K562 (cell line): ENCODE measurements around the gene LAG3. TPM values are rescaled to one million over a fixed set of nuclear protein-coding genes. Genes with fewer than 3 reads are reported as not detected.

ENCODE experiments used
- BDP1 ChIP-seq: IDR thresholded peaks from 3 replicates; pipeline ENCODE4 v1.6.1; 2011; ENCODE audit not compliant: insufficient read length, insufficient read depth
- CBX2 ChIP-seq: fragments of 200-600 bp; sonication (generic); IDR thresholded peaks from one replicate; pipeline ENCODE4 v1.6.1; 2012; ENCODE audit warnings: mild to moderate bottlenecking, low read length, inconsistent platforms; ENCODE audit not compliant: insufficient read depth, poor library complexity, severe bottlenecking
- LARP7 ChIP-seq: fragments of 450-650 bp; IDR thresholded peaks from 2 replicates; pipeline ENCODE4 v1.6.1; 2016
- MCM7 ChIP-seq, 2 experiments: fragments of 450-650 bp; IDR thresholded peaks; 2 replicates each; pipeline ENCODE4 v1.6.1; 2016 to 2018
- NBN ChIP-seq: fragments of 450-650 bp; IDR thresholded peaks from 2 replicates; pipeline ENCODE4 v1.6.1; 2016; ENCODE audit warnings: low read depth, mild to moderate bottlenecking
- NR4A1 ChIP-seq, 2 experiments: fragments of 250-450 bp in 1 of 2; fragments of 450-650 bp in 1 of 2; sonication (Bioruptor Pico) in 1 of 2; IDR thresholded peaks; 2 replicates each; pipeline versions ENCODE4 v1.4.0 to v1.6.1; 2016 to 2020; ENCODE audit warnings: mild to moderate bottlenecking in 2 of 2, missing compliant biosample characterization in 1 of 2, missing genetic modification characterization in 1 of 2, moderate library complexity in 1 of 2
- STAT5B ChIP-seq: fragments of 250-450 bp; sonication (Bioruptor Pico); IDR thresholded peaks from 2 replicates; pipeline ENCODE4 v1.8.0; 2021; ENCODE audit warnings: mild to moderate bottlenecking, inconsistent platforms
- TAL1 ChIP-seq: fragments of 450-650 bp; IDR thresholded peaks from 2 replicates; pipeline ENCODE4 v1.6.1; 2016; ENCODE audit warnings: mild to moderate bottlenecking
- TEAD2 ChIP-seq: fragments of 450-650 bp; IDR thresholded peaks from 2 replicates; pipeline ENCODE4 v1.6.1; 2016; ENCODE audit warnings: missing genetic modification characterization, control low read depth, missing compliant biosample characterization
- ZBTB8A ChIP-seq: fragments of 450-650 bp; IDR thresholded peaks from 2 replicates; pipeline ENCODE4 v1.6.1; 2018; ENCODE audit warnings: mild to moderate bottlenecking, moderate library complexity; ENCODE audit not compliant: partially characterized antibody
- ZSCAN29 ChIP-seq: fragments of 450-650 bp; IDR thresholded peaks from 2 replicates; pipeline ENCODE4 v1.6.1; 2017
- polyA plus RNA-seq, 8 experiments: library from polyadenylated mRNA; depleted of rRNA in 4 of 8; stranded (reverse) in 5 of 8; unstranded in 3 of 8; fragments of >200 nt; fragmentation: Nextera tagmentation in 2 of 8; fragmentation: Illumina TruSeq in 1 of 8; extraction: Ambion mirVana in 2 of 8; extraction: Trizol in 1 of 8; gene quantifications; 2 replicates each; pipeline versions ENCODE4 v1.2.1 to v1.2.3, GENCODE V29; 2011 to 2014; ENCODE audit warnings: inconsistent platforms in 1 of 8, missing spikeins in 1 of 8
- total RNA-seq, 7 experiments: library from RNA; depleted of rRNA in 6 of 7; stranded (reverse); fragments of >200 nt in 6 of 7; fragmentation: Illumina TruSeq in 2 of 7; extraction: Trizol in 2 of 7; gene quantifications; 2 replicates each; pipeline versions ENCODE4 v1.2.1 to v1.2.3, GENCODE V29; 2011 to 2021; ENCODE audit warnings: low replicate concordance in 1 of 7
- TF ChIP-seq, protein P1 (sequence below): fragments of 250-450 bp; sonication (Bioruptor Pico); IDR thresholded peaks from 2 replicates; pipeline ENCODE4 v1.8.0; 2022; ENCODE audit warnings: inconsistent platforms
- TF ChIP-seq, protein P2 (sequence below): sonication (generic); formaldehyde crosslinking; IDR thresholded peaks from 2 replicates; pipeline ENCODE4 v1.8.0; 2023; ENCODE audit warnings: mild to moderate bottlenecking, missing genetic modification reagents
- TF ChIP-seq, protein P3 (sequence below): fragments of 450-650 bp; conservative IDR thresholded peaks from 2 replicates; pipeline ENCODE4 v1.6.1; 2016; ENCODE audit warnings: missing genetic modification characterization, low read depth, mild to moderate bottlenecking, missing compliant biosample characterization, moderate library complexity
- TF ChIP-seq, protein P4 (sequence below): fragments of 250-450 bp; sonication (Bioruptor Pico); IDR thresholded peaks from 2 replicates; pipeline ENCODE4 v1.4.0; 2020; ENCODE audit warnings: borderline replicate concordance
- TF ChIP-seq, protein P5 (sequence below): sonication (generic); formaldehyde crosslinking; IDR thresholded peaks from 2 replicates; pipeline ENCODE4 v1.4.0; 2020; ENCODE audit warnings: mild to moderate bottlenecking, missing genetic modification reagents

The LAG3 gene
- total and polyA plus RNA-seq, 9 of the 15 experiments (the other 6 are each of a cell fraction or from before 2014, with no cell fraction given), result 0.07 to 0.66 (median 0.09) TPM; not detected in 1

DNA sequence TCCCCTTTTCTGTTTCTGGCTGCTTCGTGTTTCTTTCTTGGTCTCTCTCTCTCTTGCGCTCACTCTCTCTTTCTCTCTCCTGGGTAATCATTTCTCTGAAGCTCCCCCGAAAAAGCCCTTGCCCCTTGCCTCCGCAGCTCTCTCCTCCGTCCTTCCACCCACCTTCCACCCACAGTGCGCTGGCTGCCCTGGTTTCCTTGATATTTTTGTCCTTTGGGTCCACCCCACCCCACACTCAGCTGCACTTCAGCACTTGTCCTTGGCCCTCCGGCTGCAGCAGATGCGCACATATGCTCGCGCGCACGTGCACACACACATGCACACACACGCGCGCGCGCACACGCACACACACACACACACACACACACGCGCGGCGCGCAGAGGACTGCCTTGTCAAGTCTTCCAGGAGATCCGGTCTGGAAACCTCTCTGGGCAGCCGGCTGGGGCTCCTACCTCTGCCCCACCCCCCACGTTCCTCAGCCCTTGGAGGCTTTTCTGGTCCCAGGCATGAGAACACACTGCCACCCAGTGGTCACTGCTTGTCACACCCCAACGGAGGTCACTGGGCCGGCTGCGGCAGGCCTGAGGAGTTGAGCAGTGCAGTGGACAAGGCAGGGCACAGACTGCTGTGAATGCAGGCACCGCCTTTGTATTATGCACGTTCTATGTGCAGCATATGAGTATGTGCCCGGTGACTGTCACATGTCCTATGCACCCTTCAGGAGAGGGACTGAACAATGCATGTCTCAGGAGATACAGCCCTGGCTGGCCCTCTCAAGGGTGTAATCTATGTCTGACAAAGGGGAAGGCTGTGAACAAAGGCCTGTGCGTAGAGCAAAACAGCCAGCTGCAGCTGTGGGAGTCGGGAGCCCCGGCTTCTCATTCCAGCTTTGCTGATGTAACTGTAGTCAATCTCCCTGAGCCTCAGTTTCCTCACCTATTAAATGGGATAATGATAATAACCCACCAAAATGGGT lies 6.5 kb downstream of the LAG3 start (continued):
- TF ChIP-seq, protein P1, sequence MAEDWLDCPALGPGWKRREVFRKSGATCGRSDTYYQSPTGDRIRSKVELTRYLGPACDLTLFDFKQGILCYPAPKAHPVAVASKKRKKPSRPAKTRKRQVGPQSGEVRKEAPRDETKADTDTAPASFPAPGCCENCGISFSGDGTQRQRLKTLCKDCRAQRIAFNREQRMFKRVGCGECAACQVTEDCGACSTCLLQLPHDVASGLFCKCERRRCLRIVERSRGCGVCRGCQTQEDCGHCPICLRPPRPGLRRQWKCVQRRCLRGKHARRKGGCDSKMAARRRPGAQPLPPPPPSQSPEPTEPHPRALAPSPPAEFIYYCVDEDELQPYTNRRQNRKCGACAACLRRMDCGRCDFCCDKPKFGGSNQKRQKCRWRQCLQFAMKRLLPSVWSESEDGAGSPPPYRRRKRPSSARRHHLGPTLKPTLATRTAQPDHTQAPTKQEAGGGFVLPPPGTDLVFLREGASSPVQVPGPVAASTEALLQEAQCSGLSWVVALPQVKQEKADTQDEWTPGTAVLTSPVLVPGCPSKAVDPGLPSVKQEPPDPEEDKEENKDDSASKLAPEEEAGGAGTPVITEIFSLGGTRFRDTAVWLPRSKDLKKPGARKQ (CRISPR knock-in tag), result no peak
- TF ChIP-seq, protein P2, sequence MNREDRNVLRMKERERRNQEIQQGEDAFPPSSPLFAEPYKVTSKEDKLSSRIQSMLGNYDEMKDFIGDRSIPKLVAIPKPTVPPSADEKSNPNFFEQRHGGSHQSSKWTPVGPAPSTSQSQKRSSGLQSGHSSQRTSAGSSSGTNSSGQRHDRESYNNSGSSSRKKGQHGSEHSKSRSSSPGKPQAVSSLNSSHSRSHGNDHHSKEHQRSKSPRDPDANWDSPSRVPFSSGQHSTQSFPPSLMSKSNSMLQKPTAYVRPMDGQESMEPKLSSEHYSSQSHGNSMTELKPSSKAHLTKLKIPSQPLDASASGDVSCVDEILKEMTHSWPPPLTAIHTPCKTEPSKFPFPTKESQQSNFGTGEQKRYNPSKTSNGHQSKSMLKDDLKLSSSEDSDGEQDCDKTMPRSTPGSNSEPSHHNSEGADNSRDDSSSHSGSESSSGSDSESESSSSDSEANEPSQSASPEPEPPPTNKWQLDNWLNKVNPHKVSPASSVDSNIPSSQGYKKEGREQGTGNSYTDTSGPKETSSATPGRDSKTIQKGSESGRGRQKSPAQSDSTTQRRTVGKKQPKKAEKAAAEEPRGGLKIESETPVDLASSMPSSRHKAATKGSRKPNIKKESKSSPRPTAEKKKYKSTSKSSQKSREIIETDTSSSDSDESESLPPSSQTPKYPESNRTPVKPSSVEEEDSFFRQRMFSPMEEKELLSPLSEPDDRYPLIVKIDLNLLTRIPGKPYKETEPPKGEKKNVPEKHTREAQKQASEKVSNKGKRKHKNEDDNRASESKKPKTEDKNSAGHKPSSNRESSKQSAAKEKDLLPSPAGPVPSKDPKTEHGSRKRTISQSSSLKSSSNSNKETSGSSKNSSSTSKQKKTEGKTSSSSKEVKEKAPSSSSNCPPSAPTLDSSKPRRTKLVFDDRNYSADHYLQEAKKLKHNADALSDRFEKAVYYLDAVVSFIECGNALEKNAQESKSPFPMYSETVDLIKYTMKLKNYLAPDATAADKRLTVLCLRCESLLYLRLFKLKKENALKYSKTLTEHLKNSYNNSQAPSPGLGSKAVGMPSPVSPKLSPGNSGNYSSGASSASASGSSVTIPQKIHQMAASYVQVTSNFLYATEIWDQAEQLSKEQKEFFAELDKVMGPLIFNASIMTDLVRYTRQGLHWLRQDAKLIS (CRISPR knock-in tag), result no peak
- TF ChIP-seq TEAD2 (tag), result no peak
- no peak for TF ChIP-seq MCM7 (IDR thresholded peaks at IDR 0.05)
- TF ChIP-seq TAL1, result no peak
- no peak for TF ChIP-seq CBX2
- no peak for TF ChIP-seq BDP1
- TF ChIP-seq, protein P3, sequence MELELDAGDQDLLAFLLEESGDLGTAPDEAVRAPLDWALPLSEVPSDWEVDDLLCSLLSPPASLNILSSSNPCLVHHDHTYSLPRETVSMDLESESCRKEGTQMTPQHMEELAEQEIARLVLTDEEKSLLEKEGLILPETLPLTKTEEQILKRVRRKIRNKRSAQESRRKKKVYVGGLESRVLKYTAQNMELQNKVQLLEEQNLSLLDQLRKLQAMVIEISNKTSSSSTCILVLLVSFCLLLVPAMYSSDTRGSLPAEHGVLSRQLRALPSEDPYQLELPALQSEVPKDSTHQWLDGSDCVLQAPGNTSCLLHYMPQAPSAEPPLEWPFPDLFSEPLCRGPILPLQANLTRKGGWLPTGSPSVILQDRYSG (tag), result no peak
- TF ChIP-seq ZBTB8A, result no peak
- TF ChIP-seq, protein P4, sequence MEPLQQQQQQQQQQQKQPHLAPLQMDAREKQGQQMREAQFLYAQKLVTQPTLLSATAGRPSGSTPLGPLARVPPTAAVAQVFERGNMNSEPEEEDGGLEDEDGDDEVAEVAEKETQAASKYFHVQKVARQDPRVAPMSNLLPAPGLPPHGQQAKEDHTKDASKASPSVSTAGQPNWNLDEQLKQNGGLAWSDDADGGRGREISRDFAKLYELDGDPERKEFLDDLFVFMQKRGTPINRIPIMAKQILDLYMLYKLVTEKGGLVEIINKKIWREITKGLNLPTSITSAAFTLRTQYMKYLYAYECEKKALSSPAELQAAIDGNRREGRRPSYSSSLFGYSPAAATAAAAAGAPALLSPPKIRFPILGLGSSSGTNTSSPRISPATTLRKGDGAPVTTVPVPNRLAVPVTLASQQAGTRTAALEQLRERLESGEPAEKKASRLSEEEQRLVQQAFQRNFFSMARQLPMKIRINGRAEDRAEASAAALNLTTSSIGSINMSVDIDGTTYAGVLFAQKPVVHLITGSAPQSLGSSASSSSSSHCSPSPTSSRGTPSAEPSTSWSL (CRISPR knock-in tag), result no peak
- no peak for TF ChIP-seq LARP7
- TF ChIP-seq NR4A1 (CRISPR knock-in tag; IDR thresholded peaks at IDR 0.05), result no peak
- TF ChIP-seq NR4A1 (tag; IDR thresholded peaks at IDR 0.05), result no peak
- TF ChIP-seq, protein P5, sequence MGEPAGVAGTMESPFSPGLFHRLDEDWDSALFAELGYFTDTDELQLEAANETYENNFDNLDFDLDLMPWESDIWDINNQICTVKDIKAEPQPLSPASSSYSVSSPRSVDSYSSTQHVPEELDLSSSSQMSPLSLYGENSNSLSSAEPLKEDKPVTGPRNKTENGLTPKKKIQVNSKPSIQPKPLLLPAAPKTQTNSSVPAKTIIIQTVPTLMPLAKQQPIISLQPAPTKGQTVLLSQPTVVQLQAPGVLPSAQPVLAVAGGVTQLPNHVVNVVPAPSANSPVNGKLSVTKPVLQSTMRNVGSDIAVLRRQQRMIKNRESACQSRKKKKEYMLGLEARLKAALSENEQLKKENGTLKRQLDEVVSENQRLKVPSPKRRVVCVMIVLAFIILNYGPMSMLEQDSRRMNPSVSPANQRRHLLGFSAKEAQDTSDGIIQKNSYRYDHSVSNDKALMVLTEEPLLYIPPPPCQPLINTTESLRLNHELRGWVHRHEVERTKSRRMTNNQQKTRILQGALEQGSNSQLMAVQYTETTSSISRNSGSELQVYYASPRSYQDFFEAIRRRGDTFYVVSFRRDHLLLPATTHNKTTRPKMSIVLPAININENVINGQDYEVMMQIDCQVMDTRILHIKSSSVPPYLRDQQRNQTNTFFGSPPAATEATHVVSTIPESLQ (CRISPR knock-in tag), result no peak
- TF ChIP-seq NBN, result 0 out of 2 replicates have a peak, but pooled peaks have one; percentile 52
- no peak for TF ChIP-seq STAT5B (CRISPR knock-in tag)
- no peak for TF ChIP-seq ZSCAN29
